GM10266 (cell line): ENCODE measurements around the gene EVA1C.

Experiments used
- DNase-seq: peaks from one replicate; pipeline ENCODE4 v3.0.0; 2012; ENCODE audit errors: extremely low spot score
- CTCF ChIP-seq: IDR thresholded peaks from 2 replicates; pipeline ENCODE4 v1.5.1; 2012; ENCODE audit warnings: mild to moderate bottlenecking, low read depth; ENCODE audit not compliant: control insufficient read depth, insufficient read depth; ENCODE audit errors: missing control alignments

EVA1C gene

GRCh38 chr21:32470206-32470605 lies 57.7 kb downstream of the EVA1C start:
- no peak for TF ChIP-seq CTCF
- DNase-seq: no peak

GRCh38 chr21:32472890-32473765 lies 60.6 kb downstream of the EVA1C start:
- no peak for DNase-seq
- no peak for TF ChIP-seq CTCF

GRCh38 chr21:32474179-32475059 lies 61.9 kb downstream of the EVA1C start:
- no peak for DNase-seq
- TF ChIP-seq CTCF: no peak

- no peak for DNase-seq
- no peak for TF ChIP-seq CTCF
Measured at GRCh38 chr21:32475162-32475812, 62.8 kb downstream of the EVA1C start.

GRCh38 chr21:32476661-32477423 lies 64.3 kb downstream of the EVA1C start:
- no peak for DNase-seq
- TF ChIP-seq CTCF: no peak

- no peak for TF ChIP-seq CTCF
- DNase-seq: no peak
Measured at GRCh38 chr21:32477424-32477745, 64.9 kb downstream of the EVA1C start.
